Measurements from ENCODE around the gene FBXL14.

DNA sequence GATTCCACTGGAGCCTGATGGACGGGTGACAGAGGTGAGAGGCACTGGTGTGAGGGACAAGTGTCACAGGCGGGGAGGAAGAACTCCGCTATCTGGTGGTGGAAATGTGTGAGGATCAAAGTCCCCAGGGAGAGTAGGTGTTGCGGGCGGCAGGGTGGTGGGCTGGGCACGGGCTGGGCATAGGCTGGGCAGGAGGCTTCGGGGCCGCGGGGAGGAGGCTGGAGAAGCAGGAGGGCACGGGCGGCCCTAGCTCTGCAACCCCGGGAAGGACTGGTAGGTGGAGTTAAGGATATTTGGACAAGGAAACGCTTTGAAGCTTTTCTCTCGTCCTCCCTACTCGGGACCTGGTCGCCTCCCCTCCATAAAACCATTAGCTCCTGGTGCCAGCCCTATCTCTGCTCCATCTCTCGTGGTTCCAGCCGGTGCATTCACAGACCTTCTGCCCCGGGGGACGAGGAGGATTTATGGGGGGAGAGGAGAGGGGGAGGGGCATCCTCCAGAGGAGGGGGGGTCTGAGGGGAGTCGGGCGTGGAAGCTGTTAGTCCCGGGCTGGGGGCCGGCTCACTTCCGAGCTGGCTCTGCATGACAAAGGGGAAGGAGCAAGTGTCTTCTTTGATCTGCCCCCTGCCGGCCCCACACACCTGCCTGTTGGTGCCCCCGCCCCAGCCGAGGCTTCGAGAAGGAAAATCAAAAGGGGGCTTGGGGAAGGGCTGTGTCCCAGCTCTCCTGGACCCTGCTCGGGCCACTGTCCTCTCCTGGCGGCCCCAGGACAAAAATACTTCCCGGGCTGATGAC, 35.2 kb upstream of the FBXL14 start:
- TF ChIP-seq ZNF518A (tag by site-specific recombination; conservative IDR thresholded peaks at IDR 0.05; ENCODE audit: low read depth), result no peak
- TF ChIP-seq, protein P1, sequence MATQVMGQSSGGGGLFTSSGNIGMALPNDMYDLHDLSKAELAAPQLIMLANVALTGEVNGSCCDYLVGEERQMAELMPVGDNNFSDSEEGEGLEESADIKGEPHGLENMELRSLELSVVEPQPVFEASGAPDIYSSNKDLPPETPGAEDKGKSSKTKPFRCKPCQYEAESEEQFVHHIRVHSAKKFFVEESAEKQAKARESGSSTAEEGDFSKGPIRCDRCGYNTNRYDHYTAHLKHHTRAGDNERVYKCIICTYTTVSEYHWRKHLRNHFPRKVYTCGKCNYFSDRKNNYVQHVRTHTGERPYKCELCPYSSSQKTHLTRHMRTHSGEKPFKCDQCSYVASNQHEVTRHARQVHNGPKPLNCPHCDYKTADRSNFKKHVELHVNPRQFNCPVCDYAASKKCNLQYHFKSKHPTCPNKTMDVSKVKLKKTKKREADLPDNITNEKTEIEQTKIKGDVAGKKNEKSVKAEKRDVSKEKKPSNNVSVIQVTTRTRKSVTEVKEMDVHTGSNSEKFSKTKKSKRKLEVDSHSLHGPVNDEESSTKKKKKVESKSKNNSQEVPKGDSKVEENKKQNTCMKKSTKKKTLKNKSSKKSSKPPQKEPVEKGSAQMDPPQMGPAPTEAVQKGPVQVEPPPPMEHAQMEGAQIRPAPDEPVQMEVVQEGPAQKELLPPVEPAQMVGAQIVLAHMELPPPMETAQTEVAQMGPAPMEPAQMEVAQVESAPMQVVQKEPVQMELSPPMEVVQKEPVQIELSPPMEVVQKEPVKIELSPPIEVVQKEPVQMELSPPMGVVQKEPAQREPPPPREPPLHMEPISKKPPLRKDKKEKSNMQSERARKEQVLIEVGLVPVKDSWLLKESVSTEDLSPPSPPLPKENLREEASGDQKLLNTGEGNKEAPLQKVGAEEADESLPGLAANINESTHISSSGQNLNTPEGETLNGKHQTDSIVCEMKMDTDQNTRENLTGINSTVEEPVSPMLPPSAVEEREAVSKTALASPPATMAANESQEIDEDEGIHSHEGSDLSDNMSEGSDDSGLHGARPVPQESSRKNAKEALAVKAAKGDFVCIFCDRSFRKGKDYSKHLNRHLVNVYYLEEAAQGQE (tag by site-specific recombination; IDR thresholded peaks at IDR 0.05), result no peak
